NK-92 treated with Interleukin-12 subunit alpha and Interleukin-12 subunit beta, amount 100 ng/mL, for 24 hours (cell line): ENCODE data around the gene ETV6.

Source experiments
- DNase-seq: peaks from one replicate; lab custom pipeline; 2025; lab: John Stamatoyannopoulos, UW

The ETV6 gene

GRCh38 chr12:11743423-11744409, 94.2 kb downstream of the ETV6 start:
- DNase-seq: no peak

GRCh38 chr12:11744410-11744801, 94.9 kb downstream of the ETV6 start:
- DNase-seq: no peak

- no peak for DNase-seq
Observed at GRCh38 chr12:11745113-11745512, 95.6 kb downstream of the ETV6 start.

GRCh38 chr12:11746024-11746771, 96.7 kb downstream of the ETV6 start:
- no peak for DNase-seq

GRCh38 chr12:11746940-11747716, 97.7 kb downstream of the ETV6 start:
- no peak for DNase-seq

GRCh38 chr12:11747969-11748368, 98.5 kb downstream of the ETV6 start:
- no peak for DNase-seq

DNA sequence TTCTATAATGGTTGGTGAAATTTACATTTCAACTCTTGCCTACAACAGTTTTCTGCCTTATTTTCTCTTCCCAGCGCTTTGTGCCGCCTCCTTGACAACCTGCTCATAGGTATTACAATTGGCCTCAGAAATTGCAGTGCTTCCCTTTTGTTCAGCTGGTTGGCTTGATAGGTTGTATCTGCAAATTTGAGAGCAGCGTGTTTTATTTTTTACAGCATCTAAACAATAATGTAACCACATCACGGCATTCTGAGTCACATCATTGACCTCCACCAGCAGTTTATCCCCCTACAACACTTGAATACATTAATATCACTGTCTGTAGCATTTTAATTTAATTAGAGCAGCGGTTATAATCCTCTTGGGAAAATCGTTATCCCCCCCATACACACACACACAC, 99.4 kb downstream of the ETV6 start:
- DNase-seq: no peak

- no peak for DNase-seq
Observed at GRCh38 chr12:11749943-11750690, 100.6 kb downstream of the ETV6 start.

DNA sequence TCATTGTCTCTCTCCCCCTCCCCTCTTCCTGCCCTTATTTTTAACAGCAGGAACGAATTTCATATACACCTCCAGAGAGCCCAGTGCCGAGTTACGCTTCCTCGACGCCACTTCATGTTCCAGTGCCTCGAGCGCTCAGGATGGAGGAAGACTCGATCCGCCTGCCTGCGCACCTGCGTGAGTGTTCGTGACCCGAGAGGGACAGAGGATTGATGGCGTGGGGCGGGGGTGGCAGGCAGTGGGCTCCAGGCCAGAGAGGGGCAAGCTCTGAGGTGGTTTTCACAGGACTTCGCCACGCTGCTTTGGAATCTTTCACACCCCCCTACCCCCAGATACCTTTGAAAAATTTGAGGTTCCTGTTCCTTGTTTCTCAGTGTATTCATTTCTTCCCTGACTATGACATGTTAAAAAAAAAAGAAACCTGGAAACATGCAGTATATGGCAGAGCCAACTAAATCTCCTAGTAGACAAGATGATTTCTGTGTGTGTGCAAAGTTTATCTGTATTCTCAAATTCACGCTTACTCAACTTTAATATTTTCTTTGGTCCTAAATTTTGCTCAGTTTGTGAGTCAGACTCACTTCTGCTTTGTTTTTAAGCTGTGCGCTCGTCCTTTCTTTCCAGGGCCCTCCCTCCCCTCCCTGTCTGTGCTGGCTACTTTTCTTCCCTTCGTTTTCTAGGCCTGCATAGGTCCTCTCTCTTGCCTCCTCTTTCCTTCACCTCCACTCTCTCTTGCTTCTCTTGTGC, 103.1 kb downstream of the ETV6 start:
- no peak for DNase-seq

DNA sequence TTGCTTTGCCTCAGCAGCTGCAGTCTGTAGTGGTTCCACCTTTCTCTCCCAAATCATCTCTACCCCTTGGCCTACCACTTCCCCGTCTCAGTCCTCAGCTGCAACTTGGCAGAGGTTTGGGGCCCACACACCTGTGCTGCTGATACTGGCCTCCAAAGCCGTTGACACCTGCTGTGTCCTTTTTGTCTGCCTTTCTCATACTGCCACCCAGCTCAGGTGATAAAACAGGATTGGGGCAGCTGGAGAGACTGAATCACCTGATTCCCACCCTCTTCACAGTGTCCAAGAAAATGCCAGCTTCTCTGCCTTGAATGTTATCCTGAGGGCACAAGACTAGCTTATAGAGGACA, 103.7 kb downstream of the ETV6 start:
- DNase-seq: no peak

DNA sequence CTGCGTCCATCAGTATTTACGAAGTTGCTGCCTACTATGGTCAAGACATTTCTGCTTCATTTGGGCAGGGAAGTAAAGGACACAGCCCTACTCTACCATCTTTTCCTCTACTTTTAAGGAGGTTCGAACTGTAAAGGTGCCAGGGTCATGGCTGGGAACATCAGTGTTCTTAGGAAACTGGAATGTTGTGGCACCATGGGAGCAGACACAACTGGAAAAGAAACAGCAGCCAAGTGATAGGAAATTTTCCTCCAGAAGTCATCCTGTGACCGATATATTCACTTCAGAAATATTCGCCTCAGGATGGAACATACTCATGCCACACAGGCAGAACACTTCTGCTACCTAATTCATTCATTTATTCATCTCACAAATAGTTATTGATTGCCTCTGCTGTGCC, 104.4 kb downstream of the ETV6 start:
- no peak for DNase-seq

- no peak for DNase-seq
Observed at GRCh38 chr12:11754256-11754655, 104.8 kb downstream of the ETV6 start.

DNA sequence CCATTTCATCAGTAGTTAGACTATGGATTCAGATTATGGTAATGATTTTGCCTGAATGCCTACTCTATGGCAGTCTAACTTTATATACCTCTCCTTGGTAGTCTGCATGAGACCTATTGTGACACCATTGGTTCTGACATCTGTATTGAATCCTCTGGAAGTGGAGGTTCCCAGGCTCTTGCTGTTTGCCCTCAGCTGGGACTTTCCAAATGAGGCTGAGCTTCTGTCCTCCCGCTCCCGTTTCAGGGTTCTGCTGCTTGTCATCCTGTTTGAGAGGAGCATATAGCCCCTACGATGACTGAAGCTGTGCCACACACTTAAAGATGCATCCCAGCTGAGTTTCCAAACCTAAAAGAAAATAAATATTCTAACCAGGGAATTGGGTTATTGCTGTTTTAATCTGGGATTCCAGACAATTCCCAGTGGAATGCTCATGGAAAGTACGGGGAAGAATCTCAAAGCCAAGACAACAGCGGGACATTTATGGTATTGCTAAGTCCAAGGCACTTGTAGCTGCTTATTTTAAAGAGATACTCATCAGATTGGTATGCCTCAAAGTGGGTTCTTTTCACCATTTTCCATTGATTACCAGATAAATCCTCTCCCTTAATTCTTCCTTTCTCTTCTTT, 105.9 kb downstream of the ETV6 start:
- no peak for DNase-seq

GRCh38 chr12:11756022-11756421, 106.5 kb downstream of the ETV6 start:
- DNase-seq: no peak

- no peak for DNase-seq
Observed at GRCh38 chr12:11756523-11756922, 107.0 kb downstream of the ETV6 start.

DNA sequence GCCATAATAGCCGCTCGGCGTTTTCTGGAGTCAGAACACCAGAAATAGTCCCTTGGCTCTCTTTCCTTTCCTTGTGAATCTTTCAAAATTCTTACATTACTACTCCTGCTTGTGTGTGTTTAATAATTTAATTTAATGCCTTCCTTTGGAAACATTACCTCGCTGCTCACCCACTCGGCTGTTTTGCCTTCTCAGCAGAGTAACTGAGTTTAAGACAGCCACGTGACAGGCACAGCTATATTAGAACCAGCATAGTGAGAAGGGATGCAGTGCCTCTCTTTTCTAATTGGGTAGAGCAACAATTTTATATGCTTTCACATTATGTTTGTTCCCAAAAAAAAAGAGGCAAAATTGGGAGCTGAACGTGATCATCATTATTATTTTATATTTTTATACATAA, 107.6 kb downstream of the ETV6 start:
- no peak for DNase-seq

GRCh38 chr12:11757531-11757930, 108.1 kb downstream of the ETV6 start:
- no peak for DNase-seq

DNA sequence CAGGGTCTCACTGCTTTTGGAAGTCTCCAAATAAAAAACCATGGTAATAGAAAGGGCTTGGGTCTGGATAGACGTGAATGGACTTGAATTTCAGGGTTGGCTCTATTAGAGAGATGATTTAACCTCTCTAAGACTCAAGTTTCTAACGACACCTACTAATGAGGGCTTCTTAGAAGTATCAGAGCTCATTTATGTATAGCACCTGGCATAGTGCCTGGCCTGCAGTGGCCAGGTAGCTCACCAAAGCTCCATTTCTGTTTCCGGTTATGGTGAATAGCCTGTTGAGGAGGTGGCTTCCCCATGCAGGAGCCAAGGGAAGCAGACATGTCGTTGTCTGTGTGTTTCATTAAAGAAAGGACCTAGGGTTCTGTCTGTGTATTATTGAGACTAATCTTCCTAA, 108.6 kb downstream of the ETV6 start:
- DNase-seq: no peak

GRCh38 chr12:11758510-11759493, 109.3 kb downstream of the ETV6 start:
- no peak for DNase-seq
